Cardiac fibroblast (primary cell): Measurements from ENCODE around the gene SARNP.

Experiments used
- DNase-seq, 2 donors: peaks; one replicate each; pipeline versions ENCODE4 v3.0.0 to v3.0.0-alpha.2; 2010; ENCODE audit warnings: low read depth in 2 of 2
- H3K4me3 ChIP-seq, 2 donors: replicated peaks in 1 of 2; 1 replicate in 1 of 2; 2 replicates in 1 of 2; pipeline ENCODE4 v1.5.1; 2011; ENCODE audit warnings: low read depth in 2 of 2, low read length in 2 of 2, mild to moderate bottlenecking in 2 of 2, moderate library complexity in 1 of 2
- TF ChIP-seq, protein P1 (sequence below): IDR thresholded peaks from one replicate; pipeline ENCODE4 v1.5.1; 2011; ENCODE audit warnings: low read depth, mild to moderate bottlenecking, low read length, inconsistent platforms

Gene SARNP

DNA sequence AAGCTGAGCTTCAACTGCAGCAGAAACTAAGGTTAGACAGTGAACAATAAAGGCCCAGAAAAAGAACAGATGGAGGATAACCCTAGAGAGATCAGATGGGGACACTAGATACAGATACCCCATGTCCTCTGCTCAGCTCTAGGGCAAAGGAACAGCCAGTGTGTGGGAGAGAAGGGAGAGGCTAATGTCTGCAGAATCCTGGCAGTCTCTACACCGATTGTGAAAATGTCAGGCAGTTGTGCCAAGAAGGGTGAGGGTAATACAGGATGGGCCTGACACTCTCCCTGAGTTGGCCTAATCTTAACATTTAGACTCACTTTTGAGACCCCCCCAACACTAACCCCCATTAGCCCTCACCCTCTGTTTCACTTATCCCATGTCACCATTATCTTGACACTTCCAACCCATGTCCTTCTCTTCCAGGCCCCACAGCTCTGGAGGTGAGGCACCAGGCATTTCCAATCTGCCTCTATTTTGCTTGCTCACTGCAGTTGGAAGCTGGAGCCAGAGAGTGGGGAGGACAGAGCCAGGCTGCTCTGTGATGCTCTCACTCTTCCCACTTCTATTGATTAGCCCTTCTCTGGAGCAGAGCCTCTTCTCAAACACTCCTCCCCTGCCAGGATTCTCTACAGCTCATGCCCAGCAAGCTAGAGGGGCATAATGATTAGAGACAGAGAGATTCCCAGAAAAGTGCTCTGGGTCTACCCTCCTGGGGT, 104.7 kb downstream of the SARNP start:
- DNase-seq: peak in 1 of 2 donors; percentile 68
- TF ChIP-seq, protein P1, sequence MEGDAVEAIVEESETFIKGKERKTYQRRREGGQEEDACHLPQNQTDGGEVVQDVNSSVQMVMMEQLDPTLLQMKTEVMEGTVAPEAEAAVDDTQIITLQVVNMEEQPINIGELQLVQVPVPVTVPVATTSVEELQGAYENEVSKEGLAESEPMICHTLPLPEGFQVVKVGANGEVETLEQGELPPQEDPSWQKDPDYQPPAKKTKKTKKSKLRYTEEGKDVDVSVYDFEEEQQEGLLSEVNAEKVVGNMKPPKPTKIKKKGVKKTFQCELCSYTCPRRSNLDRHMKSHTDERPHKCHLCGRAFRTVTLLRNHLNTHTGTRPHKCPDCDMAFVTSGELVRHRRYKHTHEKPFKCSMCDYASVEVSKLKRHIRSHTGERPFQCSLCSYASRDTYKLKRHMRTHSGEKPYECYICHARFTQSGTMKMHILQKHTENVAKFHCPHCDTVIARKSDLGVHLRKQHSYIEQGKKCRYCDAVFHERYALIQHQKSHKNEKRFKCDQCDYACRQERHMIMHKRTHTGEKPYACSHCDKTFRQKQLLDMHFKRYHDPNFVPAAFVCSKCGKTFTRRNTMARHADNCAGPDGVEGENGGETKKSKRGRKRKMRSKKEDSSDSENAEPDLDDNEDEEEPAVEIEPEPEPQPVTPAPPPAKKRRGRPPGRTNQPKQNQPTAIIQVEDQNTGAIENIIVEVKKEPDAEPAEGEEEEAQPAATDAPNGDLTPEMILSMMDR: no peak
- no peak overlapping the region for H3K4me3 ChIP-seq

DNA sequence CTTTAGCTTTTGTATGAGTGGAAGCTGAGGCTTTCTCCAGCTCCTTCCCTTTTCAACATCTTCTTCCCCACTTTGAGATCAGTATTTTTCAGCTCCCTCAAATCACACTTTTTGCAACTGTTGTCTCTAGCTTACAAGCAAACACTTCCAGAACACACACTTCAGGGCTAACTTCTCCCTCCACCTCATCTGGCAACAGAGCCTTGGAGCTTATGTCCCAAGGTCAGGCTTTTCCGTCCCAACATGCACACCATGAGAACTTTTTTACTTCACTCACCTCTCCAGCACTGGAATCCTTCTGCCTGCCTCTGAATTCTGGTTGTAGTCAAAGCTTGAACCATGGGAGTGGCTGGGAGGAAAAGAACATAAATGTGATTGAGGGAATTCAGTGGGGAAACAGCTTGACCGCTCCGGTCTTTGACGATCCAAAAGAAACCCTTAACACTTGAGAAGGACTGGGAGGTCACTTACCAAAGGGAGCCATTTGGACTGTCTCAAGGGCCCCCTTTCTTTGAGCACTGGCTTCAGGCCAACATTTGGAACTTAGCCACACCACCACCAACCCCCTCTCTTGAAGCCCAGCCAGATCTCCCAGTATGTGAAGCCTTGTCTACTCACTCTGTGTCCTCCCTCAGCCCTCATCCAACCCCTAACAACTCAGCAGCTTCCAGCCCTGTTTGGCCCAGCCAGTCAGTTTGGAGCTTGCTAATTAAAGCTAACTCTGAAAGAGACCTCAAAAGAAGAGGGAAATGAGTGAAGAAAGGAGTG, 105.6 kb downstream of the SARNP start:
- no peak overlapping the region for H3K4me3 ChIP-seq
- DNase-seq: peak; percentile 19 to 76
- TF ChIP-seq, protein P1: no peak

DNA sequence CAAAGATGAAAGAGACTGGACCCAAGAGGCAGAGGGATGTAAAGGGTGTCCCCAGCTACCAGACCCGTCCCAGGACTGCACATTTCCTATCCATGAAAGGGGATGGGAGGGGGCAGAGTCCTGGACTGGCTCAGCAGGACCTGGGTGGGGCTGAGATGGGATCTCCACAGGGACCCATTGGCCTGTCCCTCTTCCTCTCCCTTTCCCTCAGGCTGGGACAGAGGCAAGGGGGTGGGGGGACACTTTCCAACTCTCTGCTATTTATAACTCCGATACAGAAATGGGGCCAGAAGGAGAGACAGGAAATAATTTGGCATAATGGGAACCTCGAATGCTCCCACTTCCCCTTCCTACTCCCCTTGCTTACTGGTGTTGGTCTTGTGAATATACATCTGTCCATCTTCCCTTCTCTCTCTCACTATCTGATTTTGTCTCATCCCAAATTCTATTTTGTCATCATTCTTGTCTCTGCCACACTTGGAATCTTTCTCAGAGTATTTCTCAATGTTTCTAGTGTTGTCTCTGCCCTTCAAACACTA, 108.8 kb downstream of the SARNP start:
- H3K4me3 ChIP-seq: no peak overlapping the region
- TF ChIP-seq, protein P1: no peak
- no peak for DNase-seq

DNA sequence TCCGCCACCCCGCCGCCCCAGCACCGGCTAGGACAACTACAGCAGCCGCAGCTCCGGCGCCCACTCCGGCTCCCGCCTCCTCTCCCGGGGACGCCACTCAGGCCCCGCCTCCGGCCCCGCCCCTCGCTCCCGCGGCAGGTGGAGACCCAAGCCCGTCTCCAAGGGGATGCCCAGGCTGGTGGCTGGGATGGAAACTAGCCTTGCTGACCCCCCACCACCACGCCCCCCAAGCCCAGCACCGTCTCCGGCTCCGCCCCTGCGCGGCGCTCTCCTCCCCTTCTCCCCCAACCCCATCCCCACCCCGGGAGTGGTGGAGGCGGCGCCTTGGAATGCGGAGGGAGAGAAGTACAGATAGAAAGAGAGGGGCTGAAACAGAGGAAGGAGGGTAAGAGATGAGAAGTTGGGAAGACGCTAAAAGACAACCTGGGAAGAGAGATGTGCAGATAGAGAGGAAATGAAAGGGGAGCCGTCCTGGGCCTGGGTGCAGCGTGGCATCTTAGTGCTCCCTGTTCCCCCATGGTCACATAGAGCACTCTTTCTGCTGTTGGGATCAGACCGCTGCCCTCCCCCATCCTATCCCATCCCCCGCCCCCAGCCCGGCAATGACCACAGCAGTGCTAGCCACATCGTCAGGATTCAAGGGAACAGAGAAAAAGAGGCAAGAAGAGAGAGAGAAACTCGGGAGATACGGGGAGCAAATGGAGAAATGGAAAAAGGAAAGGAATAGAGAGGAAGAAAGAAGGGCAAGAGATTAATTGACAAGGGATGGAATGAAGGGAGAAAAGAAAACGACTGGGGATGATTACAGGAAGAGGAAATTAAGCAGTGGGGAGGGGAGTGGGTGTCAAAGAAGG, 109.5 kb downstream of the SARNP start, which contains the start of gene ITGA7:
Gene ITGA7 (minus strand): TSS at position 64 of the 854 bp plus-strand sequence. CDS start 222 bp downstream, outside the sequence.
- peak within 1 kb of the TSS; percentile 48 to 55 for H3K4me3 ChIP-seq
- no peak for DNase-seq
- TF ChIP-seq, protein P1: no peak
